CD4-positive, alpha-beta T cell treated with Interleukin-6 at 100 ng/mL for 8 hours (primary cell): Measurements from ENCODE around the gene SETD7.

Experiments used
- DNase-seq: peaks from one replicate; pipeline ENCODE4 v3.0.0-alpha.2; 2020; ENCODE audit warnings: mixed read lengths, low spot score

SETD7 gene

DNA sequence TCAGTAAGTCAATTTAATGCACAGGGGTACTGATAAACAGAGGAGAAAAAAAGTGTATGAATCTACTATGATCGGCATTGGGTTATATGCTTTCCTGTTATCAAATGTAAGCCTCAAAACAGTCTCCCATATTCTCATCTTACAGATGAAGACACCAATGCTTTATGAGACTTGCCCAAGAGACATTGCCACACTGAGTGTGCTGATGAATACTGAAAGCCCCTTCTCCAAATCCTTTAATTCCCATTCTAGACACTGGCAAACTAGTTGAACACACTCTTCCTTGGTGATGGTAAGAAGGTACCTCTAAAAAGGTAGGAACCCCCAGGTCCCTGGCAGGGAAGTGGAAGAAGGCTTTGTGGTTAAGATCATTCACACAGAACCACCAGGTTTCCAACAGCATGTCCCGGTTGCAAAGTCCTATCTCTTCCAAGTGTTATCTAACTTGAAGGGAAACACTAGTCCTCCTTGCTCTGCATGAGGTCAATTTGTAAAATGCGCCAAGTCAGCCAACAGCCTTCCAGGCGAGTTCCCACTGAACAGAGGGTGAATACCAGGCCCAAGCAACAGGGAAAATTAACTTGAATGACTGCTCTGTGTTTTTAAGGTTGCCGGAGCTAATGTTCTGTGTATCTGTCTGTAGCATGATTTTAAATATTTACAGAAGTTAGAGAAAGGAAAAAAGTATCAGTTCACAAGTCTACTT lies 5.1 kb downstream of the SETD7 start:
- no peak for DNase-seq

DNA sequence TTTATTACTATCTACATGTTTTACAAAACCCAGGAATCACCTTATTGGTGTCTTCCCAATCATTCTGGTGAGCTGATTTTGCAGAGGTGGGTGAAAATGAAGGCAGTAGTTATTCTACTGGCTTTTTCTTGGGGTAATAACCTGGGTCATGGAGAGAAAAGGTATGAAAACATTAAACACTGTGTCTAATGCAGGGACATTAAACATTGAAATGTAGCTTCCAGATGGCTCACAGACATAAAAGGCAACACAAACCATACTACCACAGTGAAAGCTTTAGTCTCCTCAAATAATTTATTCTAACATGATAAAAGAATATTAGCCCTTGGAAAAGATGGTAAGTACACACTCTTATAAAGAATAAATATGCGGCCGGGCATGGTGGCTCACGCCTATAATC lies 8.0 kb downstream of the SETD7 start:
- DNase-seq: no peak

DNA sequence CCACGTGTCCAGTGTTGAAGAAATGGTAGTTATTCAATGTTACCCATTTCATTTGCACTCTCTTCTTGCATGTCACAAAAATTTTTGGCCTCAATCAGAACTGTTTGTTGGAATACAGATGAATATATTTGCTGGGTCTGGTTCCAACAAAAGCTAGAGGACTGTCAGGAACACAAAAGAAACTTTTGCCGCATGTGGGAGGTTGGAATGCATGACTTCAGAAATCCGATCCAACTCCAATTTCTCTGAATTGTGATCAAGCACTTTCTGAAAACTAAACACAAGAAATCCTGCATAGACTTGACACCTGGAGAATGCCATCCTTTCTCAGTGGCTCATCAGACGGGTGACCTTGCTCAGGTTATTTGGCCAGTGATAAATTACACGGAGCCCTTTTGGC lies 15.4 kb downstream of the SETD7 start:
- no peak for DNase-seq

DNA sequence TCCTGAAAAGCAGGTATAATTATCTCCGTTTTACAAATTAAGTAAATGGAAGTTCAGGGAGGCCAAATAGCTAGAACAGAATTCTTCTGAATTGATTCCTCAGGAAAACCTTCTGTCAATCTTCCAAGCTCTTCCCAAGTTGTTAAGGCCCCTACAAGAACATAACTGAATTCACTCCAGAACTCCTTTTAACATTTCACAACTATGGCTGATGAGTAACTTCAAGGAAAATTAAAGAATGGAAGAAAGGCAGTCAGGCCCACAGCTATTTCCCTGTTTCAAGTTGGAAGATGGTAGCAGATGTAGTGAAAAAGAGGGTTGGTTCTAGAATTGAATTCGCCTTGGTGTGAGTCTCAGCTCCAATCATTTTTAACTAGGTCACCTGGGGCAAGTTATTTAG lies 15.9 kb downstream of the SETD7 start:
- no peak for DNase-seq

DNA sequence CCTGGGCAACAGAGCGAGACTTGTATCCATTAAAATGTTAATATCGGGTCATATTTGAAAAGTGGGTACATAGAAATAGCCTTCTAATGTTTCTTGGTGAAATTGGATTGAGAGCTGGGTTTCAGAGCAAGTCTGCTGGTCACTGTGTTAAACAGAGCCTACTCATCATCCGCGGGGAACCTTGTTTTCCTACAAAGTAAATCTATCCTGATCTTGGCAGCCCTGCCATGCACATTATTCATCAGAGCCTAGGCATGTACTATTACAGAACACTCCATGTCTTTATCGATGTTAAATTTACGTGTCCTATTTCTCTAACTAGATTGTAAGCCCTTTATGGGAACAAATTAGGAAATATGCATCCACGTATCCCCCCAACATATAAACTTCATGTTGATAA lies 18.7 kb downstream of the SETD7 start:
- DNase-seq: no peak

DNA sequence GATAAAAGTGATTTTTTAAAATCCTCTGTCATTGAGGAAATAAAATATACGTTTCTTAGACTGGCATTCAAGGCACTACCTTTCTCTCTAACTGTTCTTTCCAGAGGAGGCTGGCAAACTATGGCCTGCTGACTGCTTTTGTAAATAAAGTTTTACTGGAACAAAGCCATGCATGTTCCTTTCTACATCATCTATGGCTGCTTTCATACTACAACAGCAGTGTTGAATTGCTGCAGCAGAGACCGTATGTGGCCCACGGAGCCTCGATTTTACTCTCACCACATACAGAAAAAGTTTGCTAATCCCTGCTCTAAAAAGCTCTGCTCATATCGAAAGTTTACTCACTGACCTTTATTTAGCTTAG lies 20.2 kb downstream of the SETD7 start:
- DNase-seq: no peak

DNA sequence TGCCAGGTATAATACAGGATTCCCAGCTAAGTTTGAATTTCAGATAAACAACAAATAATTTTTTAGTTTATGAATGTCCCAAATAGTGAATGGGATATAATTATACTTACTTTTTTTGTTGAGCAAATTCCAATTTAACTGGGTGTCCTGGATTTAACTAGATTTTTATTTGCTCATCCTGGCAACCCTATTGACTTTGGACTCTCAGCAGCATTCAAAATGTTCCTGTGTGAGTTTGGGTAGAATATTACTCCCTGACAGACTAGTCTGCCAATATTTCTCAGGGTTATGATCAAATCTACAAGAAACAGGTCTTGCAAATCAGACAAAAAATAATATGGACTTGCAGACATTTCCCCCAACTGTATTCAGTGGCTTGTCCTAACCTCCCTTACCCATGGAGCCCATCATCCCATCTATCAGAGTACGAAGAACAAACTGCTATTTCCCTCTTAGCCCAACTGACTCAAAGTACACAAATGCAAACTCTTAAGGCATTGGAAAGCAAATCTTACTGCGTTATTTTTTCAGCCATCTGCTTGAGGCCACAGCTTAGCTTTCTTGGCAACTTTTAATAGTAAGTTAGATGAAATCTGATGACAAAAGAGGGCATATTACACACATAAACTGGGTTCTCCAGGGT lies 20.7 kb downstream of the SETD7 start:
- DNase-seq: no peak

DNA sequence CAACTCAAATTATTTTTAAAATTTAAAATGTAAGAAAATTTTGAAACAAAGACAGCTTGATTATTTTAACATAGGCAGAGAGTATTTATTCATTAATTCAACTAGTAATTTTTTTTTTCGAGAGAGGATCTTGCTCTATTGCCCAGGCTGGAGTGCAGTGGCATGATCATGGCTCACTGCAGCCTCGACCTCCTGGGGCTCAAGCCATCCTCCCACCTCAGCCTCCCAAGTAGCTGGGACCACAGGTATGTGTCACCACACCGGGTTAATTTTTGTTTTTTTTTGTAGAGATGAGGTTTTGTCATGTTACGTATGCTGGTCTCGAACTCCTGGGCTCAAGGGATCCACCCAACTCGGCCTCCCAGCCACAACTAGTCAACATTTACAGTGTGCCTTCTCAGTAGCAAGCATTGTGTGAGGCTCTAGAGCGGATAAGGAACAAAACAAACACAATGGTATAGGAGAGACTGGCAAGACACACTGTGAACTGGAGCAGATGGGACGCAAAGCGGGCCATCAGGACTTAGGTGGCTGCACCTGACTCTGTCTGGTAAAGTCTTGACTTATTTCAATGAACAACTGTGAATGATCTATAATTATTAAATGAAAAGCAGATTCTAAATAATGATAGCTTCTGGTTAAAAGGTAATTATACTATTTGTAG lies 21.6 kb downstream of the SETD7 start:
- no peak for DNase-seq

DNA sequence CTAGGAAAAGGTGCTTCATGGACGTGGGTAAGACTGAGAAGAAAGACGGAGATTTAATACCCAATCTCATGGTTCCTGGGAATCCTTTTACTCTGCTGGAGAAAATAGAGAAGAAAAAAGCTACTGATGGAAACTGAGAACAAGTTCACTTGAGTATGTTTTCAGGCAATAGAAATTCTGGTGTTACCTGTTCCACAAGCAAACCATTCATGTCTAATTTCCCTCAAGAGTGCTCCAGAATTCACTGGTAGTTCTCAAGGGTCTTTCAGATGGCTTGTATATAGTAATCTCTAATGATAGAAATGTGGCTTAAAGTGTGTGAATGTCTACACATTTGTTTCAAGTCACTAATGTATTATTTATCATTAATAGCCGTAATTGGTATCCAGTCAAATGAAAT lies 22.5 kb downstream of the SETD7 start:
- DNase-seq: no peak

DNA sequence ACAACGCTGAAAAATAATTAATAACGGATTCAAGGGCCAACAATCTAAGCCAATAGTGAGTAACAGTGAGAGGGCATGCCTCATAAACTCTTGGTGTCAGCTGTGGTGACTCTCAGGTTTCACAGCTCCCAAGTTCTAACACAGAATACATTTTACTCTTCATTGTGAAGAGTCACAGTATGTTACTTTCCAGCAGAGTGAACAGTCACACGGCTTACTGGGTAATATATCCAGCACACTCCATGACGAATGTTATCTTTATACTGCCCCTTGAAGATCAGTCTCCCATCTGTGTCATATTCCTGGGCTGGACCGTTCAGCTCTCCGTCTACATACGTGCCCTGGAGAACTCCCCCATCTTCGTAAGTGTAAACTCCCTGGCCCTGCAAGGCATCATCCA lies 23.1 kb downstream of the SETD7 start:
- no peak for DNase-seq

DNA sequence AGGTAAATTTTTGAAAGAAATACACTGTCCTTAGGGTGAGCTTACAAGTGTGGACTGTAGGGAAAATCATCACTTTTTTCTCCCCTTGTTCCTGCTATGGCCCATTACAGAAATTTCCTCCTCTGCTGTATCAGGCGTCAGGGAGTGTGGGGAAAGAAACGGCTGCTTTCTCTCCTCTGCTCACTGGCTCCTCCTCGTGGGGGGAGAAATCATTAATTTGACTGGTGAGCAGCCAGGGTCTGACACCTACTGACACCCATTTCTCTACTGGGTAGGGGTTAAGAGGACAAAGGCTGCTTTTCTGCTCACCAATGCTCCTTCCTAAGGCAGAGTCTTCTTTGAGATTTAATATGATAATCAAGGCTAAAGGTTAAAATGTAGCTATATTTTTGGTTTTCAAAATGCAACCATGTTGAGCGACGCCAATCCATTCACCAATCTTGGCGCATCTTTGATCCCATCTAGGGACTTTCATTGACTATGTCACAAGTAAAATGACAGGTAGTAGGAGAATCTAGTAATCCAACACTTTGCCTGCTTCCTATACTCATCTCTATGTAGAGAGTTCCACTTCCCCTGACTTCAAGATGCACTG lies 25.1 kb downstream of the SETD7 start:
- peak; percentile 47 for DNase-seq

DNA sequence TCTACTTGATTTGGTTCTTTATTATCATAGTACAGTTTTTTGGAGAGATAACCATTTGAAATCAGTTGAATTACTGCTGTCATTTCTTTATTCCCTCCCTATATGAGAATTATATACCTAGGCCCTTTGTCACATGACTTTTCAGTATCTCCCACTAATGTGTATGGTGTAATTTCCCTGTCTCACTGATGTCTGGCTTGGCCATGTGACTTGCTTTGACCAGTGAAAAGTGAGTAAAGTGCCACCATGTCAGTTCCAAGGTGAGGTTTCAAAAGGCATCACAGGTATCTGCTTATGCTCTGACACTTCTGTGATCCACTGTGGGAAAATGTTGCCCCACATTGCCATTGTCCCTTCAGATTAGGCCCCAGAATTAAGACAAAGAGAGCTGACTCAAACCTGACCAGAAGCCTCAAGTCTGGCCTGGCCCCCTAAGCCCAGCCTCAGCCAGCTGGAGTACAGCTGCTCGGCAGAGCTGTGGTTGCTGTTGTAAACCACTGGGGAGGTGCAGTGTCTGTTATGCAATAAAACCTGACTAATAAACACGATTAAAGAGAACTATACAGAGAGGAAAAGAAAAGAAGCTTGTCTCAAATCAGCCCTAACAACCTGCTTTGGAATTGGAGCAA lies 27.5 kb downstream of the SETD7 start:
- DNase-seq: no peak

DNA sequence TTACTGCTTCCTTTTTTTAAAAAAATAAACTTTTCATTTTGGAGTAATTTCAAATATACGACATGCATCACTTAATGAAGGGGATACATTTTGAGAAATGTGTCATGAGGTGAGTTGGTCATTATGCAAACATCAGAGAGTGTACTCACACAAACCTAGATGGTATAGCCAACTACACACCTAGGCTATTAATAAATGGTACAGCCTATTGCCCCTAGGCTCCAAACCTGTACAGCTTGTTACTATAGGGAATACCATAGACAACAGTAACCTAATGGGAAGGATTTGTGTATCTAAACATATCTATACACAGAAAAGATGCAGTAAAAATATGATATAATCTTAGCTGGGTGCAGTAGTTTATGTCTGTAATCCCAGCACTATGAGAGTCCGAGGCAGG lies 29.1 kb downstream of the SETD7 start:
- DNase-seq: no peak

DNA sequence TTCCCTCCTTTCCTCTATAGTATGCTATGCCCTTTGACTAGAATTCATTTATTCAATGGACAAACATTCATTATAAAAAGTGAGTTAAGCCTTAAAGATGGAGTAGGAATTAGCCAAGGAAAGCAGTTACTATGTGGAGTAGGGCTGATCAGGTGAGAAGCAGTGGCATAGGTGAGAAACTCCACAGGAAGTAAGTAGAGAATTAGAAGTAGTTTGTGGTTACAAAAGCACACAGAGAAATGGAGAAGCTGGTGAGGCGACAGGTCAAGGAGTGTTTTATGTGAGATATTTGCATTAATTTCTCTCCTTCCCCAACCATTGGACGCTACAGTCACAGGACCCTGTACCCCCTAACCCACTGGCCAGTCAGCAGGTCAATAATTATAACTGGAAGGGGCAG lies 30.6 kb downstream of the SETD7 start:
- no peak for DNase-seq

DNA sequence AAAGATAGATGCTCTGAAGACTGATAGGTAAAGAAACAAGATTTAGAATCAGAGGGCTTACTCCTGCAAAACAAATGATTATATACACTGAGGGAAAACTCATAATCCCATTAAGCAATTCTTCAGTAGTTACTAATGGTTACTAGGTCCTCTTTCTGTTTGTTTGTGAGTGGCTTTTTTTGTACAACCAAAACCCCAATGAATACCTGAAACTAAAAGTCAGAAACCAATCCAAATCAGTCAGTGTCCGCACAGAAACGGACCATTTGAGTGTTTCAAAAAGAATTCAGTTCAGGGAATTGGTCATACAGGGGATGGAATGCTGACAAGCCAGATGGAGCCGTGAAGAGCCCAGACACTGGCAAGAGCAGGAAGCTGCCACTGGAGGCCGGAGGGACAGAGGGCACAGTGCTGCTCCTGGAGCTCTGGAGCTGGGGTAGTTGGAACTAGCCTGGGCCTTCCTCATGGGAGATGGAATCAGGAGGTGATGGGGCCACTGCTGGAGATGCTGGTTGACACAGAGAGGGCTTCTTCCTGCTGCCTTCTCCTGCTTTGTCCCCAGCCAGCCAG lies 31.9 kb downstream of the SETD7 start:
- no peak for DNase-seq

DNA sequence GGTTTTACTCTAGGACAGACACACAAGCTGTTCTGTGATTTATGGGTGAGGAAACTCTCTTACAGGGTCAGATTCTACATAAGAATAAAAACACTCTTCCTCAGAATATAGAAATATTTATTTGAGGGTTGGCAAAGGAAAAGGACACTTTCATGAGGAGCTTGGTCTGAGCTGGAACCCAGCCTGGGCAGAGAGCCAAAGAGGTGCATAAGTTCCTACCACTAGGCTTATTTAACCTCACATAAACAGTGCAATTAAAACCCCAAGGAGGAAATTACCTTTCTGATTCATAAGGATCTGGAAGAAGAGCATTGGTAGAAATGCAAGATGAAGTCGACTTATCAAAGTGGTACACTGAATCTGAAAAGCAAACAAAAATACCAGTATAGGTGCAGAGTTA lies 32.9 kb downstream of the SETD7 start:
- DNase-seq: no peak

DNA sequence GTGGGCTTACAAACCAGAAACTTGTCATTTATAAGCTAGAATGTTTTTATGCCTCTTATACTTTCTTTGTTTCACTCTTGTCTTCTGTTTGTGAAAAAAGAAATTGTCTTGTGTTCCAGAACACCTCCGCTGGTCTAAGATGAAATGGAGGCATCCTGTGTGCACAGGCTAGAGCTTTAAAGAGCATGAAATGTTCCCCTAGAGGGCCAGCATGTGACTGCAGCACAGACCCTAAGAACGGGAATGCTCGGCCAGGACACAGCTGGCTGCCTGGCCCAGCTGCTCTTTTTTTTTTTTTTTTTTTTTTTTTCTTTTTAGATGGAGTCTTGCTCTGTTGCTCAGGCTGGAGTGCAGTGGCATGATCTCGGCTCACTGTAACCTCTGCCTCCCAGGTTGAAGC lies 33.6 kb downstream of the SETD7 start:
- DNase-seq: no peak

DNA sequence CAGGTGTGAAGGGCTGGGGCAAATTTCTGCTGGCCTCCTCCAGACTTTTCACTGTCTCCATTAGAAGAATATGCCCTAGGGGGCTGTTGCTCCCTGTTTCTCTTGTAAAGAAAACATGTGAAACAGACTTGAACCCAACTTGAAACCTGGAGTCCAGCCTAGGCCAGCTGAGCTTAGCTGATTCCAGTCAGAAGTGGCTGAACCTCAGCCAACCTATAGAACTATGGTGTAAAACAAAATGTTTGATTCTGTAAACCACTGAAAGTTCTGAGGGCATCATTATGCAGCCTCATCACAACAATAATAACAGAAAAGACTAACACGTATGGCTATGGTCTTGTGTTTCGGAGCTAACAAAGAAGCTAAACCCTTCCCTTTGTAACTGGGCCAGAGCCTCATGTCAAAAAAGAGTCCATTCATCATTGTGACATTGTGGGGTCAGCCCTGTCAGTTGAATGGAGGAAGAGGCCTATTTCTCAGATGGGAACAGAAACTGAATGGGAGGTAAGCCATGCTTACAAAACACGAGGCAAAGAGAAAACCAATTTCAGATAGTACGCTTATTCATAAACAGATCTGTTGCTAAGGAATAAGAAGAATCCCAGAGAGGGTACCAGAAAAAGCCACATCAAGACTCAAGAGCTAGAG lies 34.1 kb downstream of the SETD7 start:
- DNase-seq: no peak

DNA sequence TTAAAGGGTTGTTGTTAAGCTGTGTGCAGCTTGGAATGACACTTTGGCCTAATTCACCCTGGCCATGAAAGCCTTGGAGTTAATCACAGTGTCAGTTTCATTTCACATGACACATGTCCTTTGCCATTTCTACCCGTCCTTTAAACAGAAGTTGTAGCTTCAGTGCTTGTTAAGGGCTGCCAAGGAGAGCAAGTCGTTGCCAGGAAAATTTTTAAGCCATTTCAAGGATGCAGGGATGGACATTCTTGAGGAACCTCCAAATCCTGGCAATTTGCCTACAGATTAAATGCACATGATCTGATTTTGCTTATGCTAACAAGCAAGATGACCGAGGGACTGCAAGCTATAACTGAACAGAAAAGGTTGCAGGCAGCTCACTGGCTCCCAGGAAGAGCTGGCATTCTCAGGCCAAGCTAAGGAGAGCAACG lies 40.5 kb downstream of the SETD7 start:
- no peak for DNase-seq

DNA sequence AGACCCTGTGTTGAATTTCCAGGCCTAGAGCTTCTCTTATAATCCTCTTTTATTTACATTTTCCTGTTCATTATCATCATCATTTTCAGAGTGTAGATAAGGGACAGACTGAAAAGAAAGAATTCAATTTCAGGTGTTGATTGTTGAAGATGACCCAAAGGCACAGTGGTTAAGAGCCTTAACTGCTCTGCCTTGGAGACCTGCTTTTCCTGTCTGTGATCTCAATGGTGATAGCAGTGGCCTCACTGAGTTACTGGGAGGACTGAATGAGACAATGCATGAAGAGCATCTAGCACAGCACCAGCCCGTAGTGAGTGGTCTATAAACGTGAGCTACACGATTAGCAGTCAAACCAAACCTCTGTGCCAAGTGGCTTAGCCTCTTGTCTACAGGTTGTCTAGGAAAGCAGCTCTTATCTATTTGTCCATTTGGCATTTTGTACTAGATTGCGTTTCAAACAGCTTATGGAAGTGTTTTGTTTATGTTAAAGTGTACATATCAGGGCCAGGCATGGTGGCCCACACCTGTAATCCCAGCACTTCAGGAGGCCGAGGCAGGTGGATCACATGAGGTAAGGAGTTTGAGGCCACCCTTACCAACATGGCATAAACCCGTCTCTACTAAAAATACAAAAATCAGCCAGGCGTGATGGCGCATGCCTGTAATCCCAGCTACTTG lies 41.5 kb downstream of the SETD7 start:
- DNase-seq: no peak

DNA sequence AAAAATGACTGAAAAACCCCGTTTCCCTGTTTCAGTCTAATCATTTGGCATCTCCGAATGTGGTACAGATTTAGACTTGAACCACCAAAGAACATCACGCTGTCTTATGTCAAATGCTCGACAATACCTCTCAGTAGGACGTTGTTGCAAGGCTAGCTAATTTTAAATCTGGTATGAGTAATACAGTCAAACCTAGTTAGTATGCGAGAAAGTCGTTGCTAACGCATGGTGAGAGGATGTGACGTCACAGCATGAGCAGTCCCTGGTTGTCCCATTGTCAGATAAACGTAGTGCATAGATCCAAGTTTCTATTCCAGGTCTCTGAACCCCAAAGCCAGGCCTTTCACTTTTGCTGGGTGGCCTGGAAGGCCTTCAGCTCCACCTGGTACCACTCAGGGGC lies 44.7 kb downstream of the SETD7 start:
- DNase-seq: no peak
